IMR-90 (cell line): ENCODE measurements around the gene KANSL3. TPM values are rescaled to one million over a fixed set of nuclear protein-coding genes. Genes with fewer than 3 reads are reported as not detected.

Experiments
- ATAC-seq: fragments of 200-7000 bp; cut with Tn5 transposase; 2 replicates; pipeline ENCODE4 v1.9.1; 2020; ENCODE audit warnings: low read depth, mild to moderate bottlenecking, moderate library complexity
- BruUV-seq: library from RNA; stranded (reverse); fragments of 400-500 nt; replicated peaks from 2 replicates; lab custom pipeline; 2021; lab: Mats Ljungman, UMichigan
- CTCF ChIA-PET: fragments of 300-600 bp; formaldehyde crosslinking; extraction: SDS; loops from one replicate; lab custom pipeline; 2021; ENCODE audit warnings: antibody characterized with exemption; lab: Yijun Ruan, JAX
- POLR2A ChIA-PET: fragments of 300-600 bp; sonication (Branson Sonifier 250); formaldehyde crosslinking; loops from one replicate; lab custom pipeline; 2022; ENCODE audit warnings: antibody characterized with exemption; ENCODE audit not compliant: unreplicated experiment; lab: Charles Lee
- DNase-seq: peaks from one replicate; pipeline ENCODE4 v3.0.0; 2013
- H2AFZ ChIP-seq: replicated peaks from 2 replicates; pipeline ENCODE3; 2013; ENCODE audit warnings: low read length, mild to moderate bottlenecking; ENCODE audit not compliant: poor library complexity
- H2AK5ac ChIP-seq: 2 replicates; pipeline ENCODE4 v1.6.1; 2013; ENCODE audit warnings: low read depth, low read length, inconsistent platforms
- H2AK9ac ChIP-seq: replicated peaks from 2 replicates; pipeline ENCODE3; 2013; ENCODE audit warnings: mild to moderate bottlenecking, low read depth, low read length, moderate library complexity; ENCODE audit not compliant: poor library complexity
- H2BK120ac ChIP-seq: 2 replicates; pipeline ENCODE4 v1.6.1; 2013; ENCODE audit warnings: low read depth, low read length, inconsistent platforms
- H2BK15ac ChIP-seq: 3 replicates; pipeline ENCODE4 v1.6.1; 2013; ENCODE audit warnings: low read depth, low read length, inconsistent platforms
- H2BK20ac ChIP-seq: 2 replicates; pipeline ENCODE4 v1.6.1; 2013; ENCODE audit warnings: low read depth, mild to moderate bottlenecking, inconsistent platforms, low read length, moderate library complexity
- H2BK5ac ChIP-seq: 2 replicates; pipeline ENCODE4 v1.6.1; 2013; ENCODE audit warnings: mild to moderate bottlenecking, low read depth, low read length, inconsistent platforms; ENCODE audit not compliant: poor library complexity, severe bottlenecking
- H3K14ac ChIP-seq: replicated peaks from 2 replicates; pipeline ENCODE4 v1.6.1; 2013; ENCODE audit warnings: low read depth, low read length, inconsistent platforms
- H3K18ac ChIP-seq: 2 replicates; pipeline ENCODE4 v1.6.1; 2013; ENCODE audit warnings: low read depth, low read length, control low read depth
- H3K23ac ChIP-seq: 2 replicates; pipeline ENCODE4 v1.6.1; 2013; ENCODE audit warnings: low read depth, low read length, inconsistent platforms
- H3K27ac ChIP-seq: 2 replicates; pipeline ENCODE4 v1.5.1; 2013; ENCODE audit warnings: mild to moderate bottlenecking, control low read depth, low read length; ENCODE audit not compliant: insufficient read depth
- H3K27me3 ChIP-seq: 2 replicates; pipeline ENCODE4 v1.6.1; 2013; ENCODE audit warnings: low read length; ENCODE audit not compliant: control insufficient read depth, insufficient read depth
- H3K36me3 ChIP-seq: 2 replicates; pipeline ENCODE4 v1.6.1; 2013; ENCODE audit warnings: low read length, mixed read lengths; ENCODE audit not compliant: control insufficient read depth, insufficient read depth
- H3K4ac ChIP-seq: 2 replicates; pipeline ENCODE4 v1.6.1; 2013; ENCODE audit warnings: low read depth, low read length, inconsistent platforms
- H3K4me1 ChIP-seq: 2 replicates; pipeline ENCODE4 v1.6.1; 2013; ENCODE audit warnings: low read length, mixed read lengths; ENCODE audit not compliant: control insufficient read depth, insufficient read depth
- H3K4me2 ChIP-seq: 2 replicates; pipeline ENCODE4 v1.6.1; 2013; ENCODE audit warnings: low read depth, mild to moderate bottlenecking, control low read depth, low read length, moderate library complexity
- H3K4me3 ChIP-seq: 2 replicates; pipeline ENCODE4 v1.5.1; 2013; ENCODE audit warnings: low read depth, mild to moderate bottlenecking, control low read depth, low read length, moderate library complexity; ENCODE audit not compliant: insufficient read depth
- H3K56ac ChIP-seq: 2 replicates; pipeline ENCODE4 v1.6.1; 2013; ENCODE audit warnings: low read length, inconsistent platforms; ENCODE audit not compliant: insufficient read depth; ENCODE audit errors: extremely low read depth
- H3K79me1 ChIP-seq, 2 experiments: 2 replicates each; pipeline ENCODE4 v1.6.1; 2013; ENCODE audit warnings: low read length in 2 of 2, inconsistent platforms in 1 of 2, low read depth in 1 of 2
- H3K9ac ChIP-seq: 2 replicates; pipeline ENCODE4 v1.6.1; 2013; ENCODE audit warnings: low read depth, low read length, control low read depth
- H3K9me1 ChIP-seq: 2 replicates; pipeline ENCODE4 v1.6.1; 2013; ENCODE audit warnings: low read length, inconsistent platforms; ENCODE audit not compliant: insufficient read depth
- H3K9me3 ChIP-seq: 2 replicates; pipeline ENCODE4 v1.6.1; 2013; ENCODE audit warnings: low read length; ENCODE audit not compliant: control insufficient read depth, insufficient read depth
- H4K20me1 ChIP-seq: 2 replicates; pipeline ENCODE4 v1.6.1; 2013; ENCODE audit warnings: low read length, inconsistent platforms; ENCODE audit not compliant: insufficient read depth
- H4K5ac ChIP-seq: 2 replicates; pipeline ENCODE4 v1.6.1; 2013; ENCODE audit warnings: mild to moderate bottlenecking, low read depth, low read length, control low read depth
- H4K8ac ChIP-seq, 2 experiments: 2 replicates each; pipeline ENCODE4 v1.6.1; 2013; ENCODE audit warnings: low read depth in 2 of 2, low read length in 2 of 2, control low read depth in 1 of 2, inconsistent platforms in 1 of 2
- H4K91ac ChIP-seq: 2 replicates; pipeline ENCODE4 v1.6.1; 2013; ENCODE audit warnings: low read depth, low read length, inconsistent platforms; ENCODE audit not compliant: insufficient read depth
- CHD1 ChIP-seq: IDR thresholded peaks from 2 replicates; pipeline ENCODE4 v1.6.1; 2012; ENCODE audit warnings: low read depth, low read length, improper control_type of control experiment
- CTCF ChIP-seq: conservative IDR thresholded peaks from 2 replicates; pipeline ENCODE4 v1.5.1; 2012; ENCODE audit warnings: mild to moderate bottlenecking, low read depth, low read length, improper control_type of control experiment
- FOS ChIP-seq: fragments of 150-350 bp; IDR thresholded peaks from 2 replicates; pipeline ENCODE4 v1.6.1; 2016; ENCODE audit warnings: low read depth, low read length
- RAD21 ChIP-seq: IDR thresholded peaks from 2 replicates; pipeline ENCODE4 v1.6.1; 2012; ENCODE audit warnings: low read length, improper control_type of control experiment
- SMC3 ChIP-seq: fragments of 150-350 bp; IDR thresholded peaks from 2 replicates; pipeline ENCODE4 v1.6.1; 2016; ENCODE audit warnings: low read depth, mild to moderate bottlenecking, antibody characterized with exemption, low read length, moderate library complexity
- WGBS, 2 experiments: methylation state at CpG; one replicate each; pipeline versions ENCODE4 v1.1.5 to v1.1.7; 2013; ENCODE audit warnings: missing lambda C conversion rate in 2 of 2; ENCODE audit not compliant: insufficient read length in 1 of 2; ENCODE audit errors: extremely low coverage in 2 of 2; 5-methylcytosine and 5-hydroxymethylcytosine counted together
- dilution Hi-C: fragments of 300-500 bp; cut with HindIII; formaldehyde crosslinking; loops from one replicate; pipeline ENCODE4 v1.14.3; 2018; ENCODE audit warnings: low sequenced_read_pairs; ENCODE audit not compliant: unreplicated experiment
- in situ Hi-C: fragments of 300-500 bp; cut with MboI; formaldehyde crosslinking; loops from 3 replicates; pipeline ENCODE4 v1.14.3; 2019; ENCODE audit warnings: low sequenced_read_pairs, inconsistent platforms, mixed read lengths
- intact Hi-C: fragments of 100-400 bp; cut with micrococcal nuclease; formaldehyde crosslinking; loops from 2 replicates; pipeline ENCODE4 v1.10.0; 2022
- polyA plus RNA-seq, 3 experiments: library from polyadenylated mRNA; depleted of rRNA; stranded (reverse); fragments of >200 nt; gene quantifications; 2 replicates each; pipeline ENCODE4 v1.2.3, GENCODE V29; 2012; ENCODE audit warnings: low replicate concordance in 1 of 3
- total RNA-seq: library from RNA; depleted of rRNA; stranded (reverse); fragments of >200 nt; gene quantifications from 2 replicates; pipeline ENCODE4 v1.2.3, GENCODE V29; 2012

The KANSL3 gene
- total and polyA plus RNA-seq, 2 of the 4 experiments (the other 2 are of a cell fraction) = 22.2 to 26.3 TPM

GRCh38 chr2:96549967-96550786 is 87.9 kb downstream of the KANSL3 start:
- no peak for DNase-seq
- Histone ChIP-seq H3K23ac (no peak overlapping the region), H3K4ac (no peak overlapping the region), H4K20me1 (peaks cover 8% of the 10 kb centered on the region), H4K5ac (no peak overlapping the region), H2AK5ac (no peak overlapping the region), H3K4me2 (no peak overlapping the region), H3K27ac (no peak overlapping the region), H3K79me1 (peaks cover 6 to 15% of the 10 kb centered on the region in 2 experiments; a peak in 2 of 4 replicates), H3K9ac (no peak overlapping the region), H2BK20ac (no peak overlapping the region), H3K56ac (no peak overlapping the region), H3K4me3 (no peak overlapping the region), H3K18ac (no peak overlapping the region), H3K4me1 (peaks cover 5% of the 10 kb centered on the region; the same call in 1 of the 2 replicates), H3K14ac (no peak overlapping the region), H2AK9ac (no peak overlapping the region), H3K9me3 (no peaks in the 10 kb centered on the region), H3K9me1 (no peaks in the 10 kb centered on the region), H3K27me3 (no peaks in the 10 kb centered on the region), H2BK120ac (no peak overlapping the region), H2BK5ac (no peak overlapping the region), H4K8ac (no peak overlapping the region), H2BK15ac (no peak overlapping the region), H3K36me3 (peaks cover 25% of the 10 kb centered on the region), H4K91ac (no peak overlapping the region), H2AFZ (no peak overlapping the region)
- dilution Hi-C loops (no loop called here), intact Hi-C loops (no loop called here), in situ Hi-C loops (no loop called here)
- no peak for TF ChIP-seq FOS
- 0 out of 2 replicates have a peak, but pooled peaks have one; percentile 15 for TF ChIP-seq SMC3
- TF ChIP-seq RAD21 = peak; percentile 30; the same call in 1 of the 2 replicates
- TF ChIP-seq CTCF = peak; percentile 35; the same call in 1 of the 2 replicates
- TF ChIP-seq CHD1 = no peak
- POLR2A ChIA-PET = no interaction called here
- 65% methylated on average over 28 of the region's 61 CpGs; no CpG with 5 or more reads in 1 of the 2 experiments for WGBS, 2 experiments
- no peak for ATAC-seq
- CTCF ChIA-PET = no interaction called here
- BruUV-seq = no TSS peak
